GM18498 (cell line): ENCODE data around the gene GTPBP3.

ENCODE experiments used
- ATAC-seq: cut with Tn5 transposase; IDR thresholded peaks from one replicate; pipeline ENCODE4 v1.9.1; 2021; ENCODE audit warnings: mild to moderate bottlenecking, moderate library complexity; ENCODE audit not compliant: unreplicated experiment

GTPBP3 gene

DNA sequence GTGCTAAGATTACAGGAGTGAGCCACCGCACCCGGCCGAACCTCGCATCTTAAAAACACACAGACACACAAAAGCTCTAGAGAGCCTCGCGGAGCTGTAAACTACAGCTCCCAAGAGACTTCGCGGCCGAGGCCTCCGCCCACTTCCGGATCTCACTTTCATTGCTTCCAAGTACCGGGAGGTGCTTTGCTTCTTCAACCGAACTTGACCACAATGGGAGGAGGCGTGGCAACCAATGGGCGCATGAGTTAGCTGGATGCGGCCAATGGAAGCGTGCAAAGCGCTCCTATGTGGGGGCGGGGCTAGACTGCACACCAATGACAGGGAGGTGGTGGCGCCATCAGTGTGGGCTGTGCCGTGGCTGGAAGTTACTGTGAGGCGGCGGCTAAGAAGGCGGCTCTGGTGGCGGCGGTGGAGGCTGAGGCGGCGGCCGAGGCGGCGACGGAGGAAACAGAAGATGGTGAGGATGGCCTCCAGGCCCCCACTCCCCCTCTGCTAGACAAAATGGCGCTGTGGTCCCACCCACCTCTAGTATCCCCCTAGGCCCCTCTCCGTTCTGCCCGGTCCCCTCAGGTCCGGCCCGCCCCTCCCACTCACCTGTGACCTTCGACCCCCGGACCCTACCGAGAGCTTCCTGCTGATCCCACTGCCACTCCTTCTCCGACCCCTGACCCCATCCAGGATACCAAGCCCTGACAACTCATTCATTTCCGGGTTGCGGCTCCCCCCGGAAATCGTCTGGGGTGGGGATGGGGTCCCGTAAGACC, 28.0 kb upstream of the GTPBP3 start, which contains the start of gene DDA1:
TSS of gene DDA1 (plus strand) at position 366 of the 767 bp plus-strand sequence. CDS start at position 458, 92 bp downstream.
- peak; percentile 57 for ATAC-seq

DNA sequence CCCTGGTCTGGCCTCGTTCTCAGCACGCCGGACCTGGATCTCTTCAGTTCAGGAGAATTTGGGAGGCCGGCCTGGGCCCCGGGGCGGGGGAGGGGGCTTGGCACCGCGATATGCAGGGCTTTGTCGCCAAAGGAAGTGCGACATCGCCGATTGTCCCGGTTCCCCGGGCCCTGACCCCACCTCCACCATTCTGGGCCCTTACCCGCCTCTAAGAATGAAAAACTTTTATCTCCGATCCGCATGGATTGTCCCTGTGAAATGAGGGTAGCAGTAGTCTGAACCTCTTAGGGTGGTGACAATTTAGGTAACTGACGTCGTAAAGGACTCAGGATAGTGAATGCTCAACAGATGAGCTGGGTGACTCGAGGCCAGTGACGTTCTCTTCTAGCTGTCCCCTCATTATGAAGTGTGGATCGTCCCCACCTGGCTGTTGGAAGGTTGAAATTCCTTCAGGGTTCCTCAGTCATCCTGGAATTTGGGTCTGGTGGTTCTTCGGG, 27.3 kb upstream of the GTPBP3 start:
- no peak for ATAC-seq

DNA sequence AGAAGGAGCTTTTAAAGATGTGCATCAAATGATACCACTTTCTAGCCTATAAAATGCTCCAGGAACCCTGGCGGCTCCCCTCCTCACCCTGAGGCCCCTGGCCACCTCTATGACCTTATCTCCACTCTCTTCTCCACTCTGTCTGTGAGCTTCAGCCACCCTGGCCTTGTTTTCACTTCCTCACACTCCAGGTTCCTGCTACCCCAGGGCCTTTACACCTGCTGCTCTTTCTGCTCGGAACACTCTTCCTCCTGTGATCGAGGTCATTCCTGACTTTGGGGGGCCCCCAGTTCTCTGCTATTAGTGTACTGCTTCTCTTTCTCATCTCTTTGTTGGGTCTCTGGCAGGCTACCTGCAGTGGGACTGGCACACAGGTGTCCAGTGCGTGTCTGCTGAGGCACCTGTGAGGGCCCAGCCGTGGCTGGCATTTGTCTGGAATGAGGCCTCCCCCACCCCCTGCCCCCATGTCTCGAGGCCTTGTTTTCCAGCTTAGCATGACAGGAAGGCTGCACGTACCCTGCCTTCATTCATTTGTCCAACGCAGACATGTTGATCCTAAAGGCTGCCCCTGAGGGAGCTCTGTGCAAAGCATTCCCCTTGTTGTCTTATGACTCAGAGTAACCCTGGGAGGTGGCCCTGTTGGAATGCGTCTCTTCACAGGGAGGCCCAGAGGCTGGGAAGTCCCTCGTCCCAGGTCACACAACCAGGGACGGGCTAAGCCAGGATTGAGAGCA, 25.7 kb upstream of the GTPBP3 start:
- no peak for ATAC-seq

DNA sequence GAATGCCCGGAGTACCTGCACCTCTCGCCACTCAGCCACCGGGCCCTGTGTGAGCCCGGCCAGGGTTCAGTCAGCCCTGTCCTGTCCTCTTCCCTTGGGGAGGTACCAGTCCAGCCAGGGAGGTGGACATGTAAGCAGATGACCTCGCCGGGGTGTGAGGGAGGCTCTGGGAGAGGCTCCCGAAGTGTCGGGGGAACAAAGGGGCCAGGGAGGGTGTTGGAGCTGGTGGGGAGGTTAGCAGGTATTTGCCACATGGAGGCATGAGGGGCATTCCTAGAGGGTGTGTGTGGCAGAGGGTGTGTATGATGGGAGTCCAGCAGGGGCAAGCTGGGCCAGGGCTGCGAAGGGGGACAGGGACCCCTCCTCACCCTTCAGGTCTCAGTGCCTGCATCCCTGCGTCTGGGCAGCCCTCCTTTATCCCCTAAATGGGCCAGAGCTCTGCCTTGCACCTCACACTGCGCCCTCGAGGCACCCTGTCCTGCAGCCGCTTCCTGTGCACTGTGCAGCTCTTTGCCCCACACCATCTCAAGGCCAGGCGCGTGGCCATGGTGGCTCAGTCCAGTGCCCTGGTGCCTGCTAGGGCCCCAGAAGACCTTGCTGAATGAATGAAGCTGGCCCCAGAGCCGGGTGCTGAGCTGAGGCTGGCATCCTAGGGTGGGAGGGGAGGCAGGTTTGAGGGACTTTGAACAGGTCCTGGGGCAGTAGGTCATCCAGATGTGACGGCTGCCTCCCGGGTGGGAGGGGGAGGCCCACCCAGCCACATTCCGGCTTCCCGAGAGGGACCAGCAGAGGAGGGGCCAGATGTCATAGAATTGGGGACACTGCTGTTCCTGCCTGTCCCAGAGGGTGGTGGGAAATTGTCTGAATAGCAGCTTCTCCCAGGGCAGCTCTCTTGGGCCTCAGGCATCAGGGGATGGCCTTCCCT, 24.9 kb upstream of the GTPBP3 start:
- ATAC-seq: no peak

DNA sequence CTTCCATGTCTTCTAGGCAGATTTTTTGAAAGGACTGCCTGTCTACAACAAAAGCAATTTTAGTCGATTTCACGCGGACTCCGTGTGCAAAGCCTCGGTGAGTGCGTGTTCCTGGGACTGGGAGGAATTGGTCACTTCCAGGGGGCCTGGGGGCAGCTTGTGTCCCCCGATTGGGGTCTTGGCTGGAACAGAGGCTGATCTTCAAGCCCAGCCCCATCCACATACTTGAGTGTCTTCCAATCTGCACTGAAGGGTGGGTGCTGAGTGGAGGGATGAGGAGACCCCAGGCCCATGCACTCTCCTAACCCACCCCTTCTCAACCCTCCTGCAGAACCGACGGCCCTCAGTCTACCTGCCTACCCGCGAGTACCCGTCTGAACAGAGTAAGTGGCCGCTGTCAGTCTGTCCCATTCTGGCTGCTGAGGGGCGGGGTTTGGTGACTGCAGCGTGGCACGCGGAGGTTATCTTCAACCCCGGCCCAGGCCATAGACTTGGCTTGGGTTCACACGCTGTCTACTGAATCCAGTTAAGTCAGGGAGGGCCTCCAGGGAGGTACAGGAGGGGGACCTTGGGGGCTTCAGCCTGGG, 23.3 kb upstream of the GTPBP3 start:
- ATAC-seq: no peak

GRCh38 chr19:17318966-17319365, 18.4 kb upstream of the GTPBP3 start:
- ATAC-seq: no peak

GRCh38 chr19:17319473-17320238, 17.7 kb upstream of the GTPBP3 start:
- no peak for ATAC-seq

DNA sequence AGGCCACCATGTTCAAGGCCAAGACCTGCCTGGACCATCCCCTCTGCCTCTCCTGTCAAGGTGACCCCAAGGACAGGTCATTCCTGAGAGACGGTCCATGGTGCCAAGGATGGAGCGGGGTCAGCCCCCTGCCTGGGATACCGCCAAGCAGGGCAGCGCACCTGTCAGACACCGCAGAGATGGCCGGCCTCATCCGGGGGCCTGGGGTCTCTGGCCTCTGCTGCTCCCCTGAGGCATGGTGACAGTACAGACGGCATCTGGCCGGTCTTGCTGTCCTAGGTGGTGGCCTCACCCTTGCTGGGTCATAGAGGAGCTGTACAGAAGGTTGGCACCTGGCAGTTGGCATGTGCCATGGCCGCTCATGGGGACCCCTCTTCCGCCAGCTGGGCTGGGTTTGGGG, 16.9 kb upstream of the GTPBP3 start:
- ATAC-seq: no peak

DNA sequence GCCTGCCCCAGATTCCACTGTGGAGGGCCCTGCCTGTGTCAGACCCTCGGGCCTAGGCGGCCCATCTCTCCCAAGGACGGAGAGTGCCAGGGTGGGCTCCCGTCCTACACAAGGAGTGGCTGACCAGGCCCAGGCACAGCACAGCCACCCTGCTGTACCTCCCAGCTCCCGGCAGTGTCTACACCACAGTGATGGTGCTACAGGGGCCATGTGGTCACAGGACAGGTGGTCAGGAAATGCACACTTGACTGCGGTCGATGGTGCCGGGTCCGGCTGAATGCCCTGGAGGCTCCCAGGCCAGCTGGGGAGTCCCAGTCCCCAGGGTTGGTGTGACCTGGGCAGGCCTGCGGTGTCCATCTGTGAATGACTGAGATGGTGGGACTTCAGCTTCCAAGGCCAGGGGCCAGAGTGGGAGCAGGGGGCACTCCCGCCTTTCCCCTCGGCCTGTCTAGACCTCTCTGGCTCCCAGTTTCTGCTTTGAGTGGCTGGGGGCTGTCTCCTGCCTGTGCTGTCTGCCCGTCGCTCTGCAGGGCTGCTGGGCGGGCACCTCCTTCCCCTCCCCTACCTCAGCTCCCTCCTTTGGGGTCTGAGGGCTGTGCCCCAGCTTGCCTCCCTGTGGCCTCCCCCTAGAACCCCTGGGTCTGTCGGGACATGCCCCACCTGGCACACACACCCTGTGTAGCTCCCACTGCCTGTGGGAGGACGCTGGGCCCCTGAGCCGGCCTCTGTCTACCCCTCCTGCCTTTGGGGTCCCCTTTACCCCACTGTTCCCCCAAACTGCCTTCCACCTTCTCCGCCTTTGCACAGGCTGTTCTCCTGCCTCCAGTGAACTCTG, 15.5 kb upstream of the GTPBP3 start:
- no peak for ATAC-seq

GRCh38 chr19:17322854-17323253, 14.5 kb upstream of the GTPBP3 start:
- no peak for ATAC-seq

DNA sequence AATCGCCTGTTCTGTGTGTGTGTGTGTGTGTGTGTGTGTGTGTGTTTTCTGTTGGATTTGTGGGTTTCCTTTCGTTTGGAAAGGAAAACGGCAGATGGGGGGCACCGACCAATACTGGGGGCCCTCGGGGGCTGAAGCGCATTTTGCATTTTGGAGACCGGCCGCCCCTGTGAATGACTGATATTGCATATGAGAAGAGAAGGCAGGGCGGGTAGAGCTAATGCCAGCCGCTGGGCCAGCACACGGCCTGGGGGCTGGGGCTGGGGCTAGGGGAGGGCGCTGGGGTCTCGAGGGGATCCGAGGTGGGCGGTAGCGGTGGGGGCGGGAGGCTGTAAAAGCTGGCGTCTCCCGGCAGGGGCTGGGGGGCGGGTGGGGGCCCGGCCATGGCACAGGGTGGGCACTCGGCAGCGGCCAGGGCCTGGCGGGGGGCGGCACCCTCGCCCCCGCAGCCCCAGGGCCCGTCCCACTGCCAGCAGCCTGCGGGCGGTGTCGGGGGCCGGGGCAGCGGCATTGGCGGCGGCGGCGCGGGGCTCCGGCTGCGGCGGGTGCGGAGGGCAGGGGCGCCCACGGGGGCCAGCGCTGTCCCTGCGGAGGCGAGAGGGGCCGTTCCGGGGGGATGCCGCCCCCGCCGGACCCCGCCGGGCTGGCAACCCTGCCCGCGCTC, 13.9 kb upstream of the GTPBP3 start:
- ATAC-seq: no peak

DNA sequence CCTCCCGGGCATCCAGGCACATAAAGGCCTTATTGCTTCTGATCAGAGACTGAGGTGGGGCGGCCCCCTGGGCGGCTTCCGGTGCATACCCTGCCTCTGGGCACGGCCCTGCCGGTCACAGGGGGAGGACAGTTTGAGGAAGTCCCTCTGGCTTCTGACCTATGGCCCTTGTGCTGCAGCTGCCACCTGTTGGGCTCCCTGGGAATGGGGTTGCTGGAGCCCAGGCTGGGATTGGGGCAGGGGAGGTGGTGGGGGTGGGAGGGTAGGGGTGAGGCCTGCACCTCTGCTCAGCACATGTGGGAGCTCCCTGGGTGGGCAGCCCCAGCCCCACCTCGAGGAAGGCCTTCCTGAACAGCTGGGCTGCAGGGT, 13.4 kb upstream of the GTPBP3 start:
- ATAC-seq: no peak

- ATAC-seq: no peak
Measured at GRCh38 chr19:17324357-17325114, 12.8 kb upstream of the GTPBP3 start.

GRCh38 chr19:17325133-17325532, 12.2 kb upstream of the GTPBP3 start:
- no peak for ATAC-seq

GRCh38 chr19:17325881-17326594, 11.3 kb upstream of the GTPBP3 start:
- no peak for ATAC-seq

DNA sequence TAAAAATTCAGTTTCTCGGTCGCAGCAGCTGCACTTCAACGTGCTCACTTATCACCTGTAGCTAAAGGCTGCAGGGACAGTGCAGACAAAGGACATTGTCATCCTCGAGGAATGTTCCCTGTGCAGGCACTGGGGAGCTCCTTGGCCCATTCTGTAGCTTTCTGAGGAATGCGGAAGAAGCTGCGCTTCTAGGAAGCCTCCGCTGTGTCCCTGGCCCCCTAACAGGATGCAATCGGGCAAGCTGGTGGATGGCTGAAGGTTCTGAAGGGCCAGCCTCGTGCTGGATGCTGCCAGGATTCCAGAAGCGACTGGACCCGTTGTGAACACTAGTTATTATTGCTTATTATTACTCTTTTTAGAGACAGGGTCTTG, 10.8 kb upstream of the GTPBP3 start:
- ATAC-seq: no peak

- no peak for ATAC-seq
Measured at GRCh38 chr19:17327068-17327653, 10.2 kb upstream of the GTPBP3 start.
